ENCODE results near the gene LMAN1.

LMAN1 gene

GRCh38 chr18:59303656-59304195, 55.3 kb downstream of the LMAN1 start:
- DNase-seq (ENCODE audit: low read depth): no peak

- DNase-seq (ENCODE audit: low read depth): no peak
Measured at GRCh38 chr18:59303006-59303405, 56.1 kb downstream of the LMAN1 start.

DNA sequence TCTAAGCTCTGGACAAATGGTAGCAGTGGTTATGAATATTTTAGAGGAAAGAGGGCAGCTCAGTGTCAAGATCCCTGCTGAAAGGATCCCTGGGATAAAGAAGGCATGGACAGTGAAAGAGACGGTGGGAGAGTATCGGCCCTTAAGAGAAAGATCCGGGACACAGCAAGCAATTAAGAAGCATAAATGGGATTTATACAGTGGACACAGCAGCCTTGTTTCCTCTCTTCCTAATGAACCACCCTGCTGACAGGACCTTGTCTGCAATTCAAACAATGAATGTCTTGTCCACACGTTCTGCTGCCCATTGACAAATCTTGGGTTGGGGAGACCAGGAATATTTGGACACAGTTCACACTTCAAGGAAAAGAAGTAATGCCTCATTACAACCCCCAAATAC, 57.1 kb downstream of the LMAN1 start:
- no peak for DNase-seq (ENCODE audit: low read depth)

DNA sequence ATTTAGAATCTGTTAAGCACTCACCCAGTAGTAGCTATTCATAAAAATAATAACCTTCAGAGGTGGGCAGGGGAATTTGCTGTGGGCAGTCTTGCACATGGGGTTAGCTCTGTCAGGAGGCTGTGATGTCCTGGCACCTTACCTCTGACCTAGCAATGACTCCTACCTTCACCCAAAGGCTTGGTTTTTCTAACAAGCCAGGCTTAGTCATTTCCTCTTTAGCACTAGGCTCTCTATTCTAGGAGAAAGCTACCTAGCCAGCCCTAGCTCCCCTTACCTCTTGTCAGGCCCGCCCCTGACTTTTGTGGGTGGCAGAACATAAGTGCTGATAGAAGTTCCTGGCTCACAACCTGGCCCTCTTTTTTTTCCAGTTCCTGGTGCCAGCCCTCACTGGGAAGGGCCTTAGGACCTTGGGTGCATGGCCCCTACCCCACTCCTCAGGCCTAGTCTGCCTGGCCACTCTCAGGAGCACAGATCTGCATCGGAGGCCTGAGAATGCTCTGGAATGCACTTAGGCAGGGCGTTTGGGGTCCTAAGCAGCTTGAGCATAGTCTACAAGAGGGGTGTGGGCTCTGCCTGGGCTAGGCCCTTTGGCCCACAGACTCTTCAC, 58.3 kb downstream of the LMAN1 start:
- no peak for DNase-seq (ENCODE audit: low read depth)

GRCh38 chr18:59298871-59299270, 60.2 kb downstream of the LMAN1 start:
- DNase-seq (ENCODE audit: low read depth): no peak

DNA sequence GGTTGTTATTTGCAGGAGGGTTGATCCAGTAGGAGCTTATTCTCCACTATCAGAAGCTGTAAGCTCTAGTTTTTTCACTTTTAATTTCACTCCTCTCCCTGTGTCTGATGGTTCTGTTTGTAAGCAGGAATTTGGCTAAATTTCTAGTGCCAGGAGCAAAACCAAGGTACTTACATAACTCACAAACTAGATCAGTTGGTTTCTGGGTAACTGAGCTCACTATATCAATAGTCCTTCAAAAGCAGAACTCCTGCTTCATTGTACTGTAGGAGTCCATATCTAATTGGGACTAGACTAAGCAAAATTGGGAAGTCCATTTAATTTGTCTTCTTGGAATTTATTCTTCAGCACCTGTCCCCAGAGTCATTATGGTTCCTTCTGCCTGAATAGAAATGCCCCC, 65.7 kb downstream of the LMAN1 start:
- no peak for DNase-seq (ENCODE audit: low read depth)

DNA sequence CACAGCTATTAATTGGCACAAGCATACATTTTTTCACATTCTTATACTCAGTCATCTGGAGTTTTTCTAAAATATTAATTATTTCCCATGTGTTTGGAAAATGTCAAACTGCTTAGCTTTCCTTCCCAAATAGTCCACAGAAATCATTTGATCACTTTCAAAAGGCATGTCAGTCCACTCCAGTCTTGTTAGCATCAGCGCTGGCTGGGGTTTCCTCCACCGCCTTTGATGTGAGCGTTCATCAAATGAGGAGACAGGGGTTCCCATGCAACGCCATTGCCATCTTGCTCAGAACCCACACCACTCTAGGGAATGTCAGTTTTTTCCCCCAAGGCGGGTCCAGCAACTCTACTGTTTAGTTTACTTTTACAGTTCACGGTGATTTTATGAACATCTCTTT, 72.7 kb downstream of the LMAN1 start:
- DNase-seq (ENCODE audit: low read depth): no peak

DNA sequence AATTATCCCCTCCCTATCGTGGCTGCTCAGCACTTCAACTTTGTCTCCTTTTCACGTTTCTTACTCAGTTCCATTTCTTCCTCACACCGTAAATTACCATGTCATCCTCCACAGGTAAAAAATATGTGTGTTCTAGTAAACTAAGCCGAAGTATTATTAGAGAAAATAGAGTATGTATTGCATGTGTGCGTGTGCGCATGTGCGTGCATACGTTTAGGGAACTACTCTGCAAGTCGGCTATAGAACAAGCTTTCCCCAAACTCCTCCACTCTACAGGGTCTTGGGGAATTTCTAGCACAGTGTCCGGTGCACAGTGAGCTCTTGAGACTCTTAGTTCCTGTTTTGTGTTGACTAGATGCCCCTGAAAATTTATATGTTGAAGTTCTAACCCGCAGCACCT, 76.7 kb downstream of the LMAN1 start:
- DNase-seq (ENCODE audit: low read depth): no peak

GRCh38 chr18:59279722-59280121, 79.3 kb downstream of the LMAN1 start:
- DNase-seq (ENCODE audit: low read depth): no peak

DNA sequence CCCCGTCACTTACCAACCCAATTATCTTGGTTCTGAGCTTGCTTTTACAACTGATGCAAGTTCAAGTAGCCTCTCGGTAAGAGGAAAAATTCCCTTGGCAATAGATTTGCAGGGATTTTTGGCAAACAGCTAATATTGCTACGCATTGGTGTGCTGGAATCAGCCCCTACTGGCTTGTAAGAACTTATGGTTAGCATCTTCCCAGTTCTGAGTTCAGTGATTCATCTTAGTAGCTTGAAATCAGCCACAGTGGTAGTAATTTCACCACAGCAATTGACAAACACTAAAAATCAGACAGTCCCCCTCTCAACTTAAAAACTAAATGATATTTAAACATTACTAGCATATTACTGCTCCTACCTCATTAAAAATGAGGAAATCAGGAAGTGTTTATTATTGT, 79.9 kb downstream of the LMAN1 start:
- peak; percentile 10 for DNase-seq (ENCODE audit: low read depth)

DNA sequence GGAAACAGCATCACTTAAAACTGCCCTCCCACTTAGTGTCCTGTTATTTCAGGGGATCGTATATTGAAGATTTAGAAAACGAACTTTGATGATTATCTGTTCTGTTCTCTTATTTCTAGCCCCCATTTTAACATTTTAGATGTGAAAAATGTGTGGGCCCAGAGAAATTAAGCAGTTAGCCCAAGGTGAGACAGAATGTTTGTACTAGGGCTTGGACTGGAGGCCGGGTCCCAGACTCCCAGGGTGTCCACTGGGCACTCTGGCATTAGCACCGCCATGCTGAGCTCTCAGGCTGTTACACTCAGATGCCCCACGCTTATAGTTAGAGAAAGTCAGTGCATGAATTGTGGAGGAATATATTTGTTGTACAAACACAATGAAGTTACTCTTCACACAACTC, 80.3 kb downstream of the LMAN1 start:
- DNase-seq (ENCODE audit: low read depth): no peak
